ENCODE results near the gene RNF144B. TPM values are rescaled to one million over a fixed set of nuclear protein-coding genes. Genes with fewer than 3 reads are reported as not detected.

RNF144B gene
- total RNA-seq, 1 experiment from 2014 or later, result 12.1 TPM

DNA sequence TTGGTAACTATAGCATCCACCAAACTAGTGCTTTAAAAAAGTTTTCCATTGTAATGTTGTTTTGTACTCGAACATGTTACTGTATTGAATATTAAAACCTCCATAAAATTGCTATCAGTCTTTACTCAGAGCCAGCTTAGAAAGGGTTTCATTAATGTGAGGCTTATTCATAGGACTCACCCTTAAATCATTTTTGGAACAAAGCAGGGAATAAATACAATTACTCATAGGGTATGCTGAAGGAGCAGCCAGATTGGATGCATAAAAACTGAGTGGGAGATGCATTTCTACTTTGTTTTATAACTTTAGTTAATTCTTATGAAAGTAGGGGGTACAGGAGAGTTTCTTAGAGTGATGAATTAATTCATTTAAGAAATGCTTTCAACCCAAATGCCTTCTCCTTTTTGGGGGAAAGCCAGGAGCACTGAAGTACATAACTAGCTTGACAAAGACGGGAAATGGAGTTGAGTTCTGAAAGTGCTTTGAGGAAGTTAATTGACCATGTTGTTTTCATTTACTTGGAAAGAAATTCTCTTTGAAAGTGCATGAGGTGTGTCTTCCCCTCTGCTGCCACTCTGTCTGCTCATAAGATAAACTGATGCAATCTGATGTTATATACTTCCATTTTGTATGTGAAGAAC, 90.3 kb downstream of the RNF144B start:
- intact Hi-C loops (cut with micrococcal nuclease; ENCODE audit: unreplicated experiment), result no loop called here
- Mint-ChIP-seq H3K4me1 (ENCODE audit: low read depth, unreplicated experiment) (no peaks in the 10 kb centered on the region), H3K27me3 (ENCODE audit: unreplicated experiment) (no peaks in the 10 kb centered on the region), H3K36me3 (ENCODE audit: insufficient read depth, unreplicated experiment) (no peaks in the 10 kb centered on the region), H3K9me3 (ENCODE audit: low read depth, unreplicated experiment) (no peaks in the 10 kb centered on the region), H3K27ac (ENCODE audit: unreplicated experiment) (no peak overlapping the region), H3K4me3 (ENCODE audit: low read depth, unreplicated experiment) (no peak overlapping the region)
- CTCF ChIA-PET, result interaction anchor here (0.7 kb wide), 1 partner anchor 22 kb away, joined by 3 read pairs; no protein-coding TSS in a partner anchor
- TF ChIP-seq, protein P1, sequence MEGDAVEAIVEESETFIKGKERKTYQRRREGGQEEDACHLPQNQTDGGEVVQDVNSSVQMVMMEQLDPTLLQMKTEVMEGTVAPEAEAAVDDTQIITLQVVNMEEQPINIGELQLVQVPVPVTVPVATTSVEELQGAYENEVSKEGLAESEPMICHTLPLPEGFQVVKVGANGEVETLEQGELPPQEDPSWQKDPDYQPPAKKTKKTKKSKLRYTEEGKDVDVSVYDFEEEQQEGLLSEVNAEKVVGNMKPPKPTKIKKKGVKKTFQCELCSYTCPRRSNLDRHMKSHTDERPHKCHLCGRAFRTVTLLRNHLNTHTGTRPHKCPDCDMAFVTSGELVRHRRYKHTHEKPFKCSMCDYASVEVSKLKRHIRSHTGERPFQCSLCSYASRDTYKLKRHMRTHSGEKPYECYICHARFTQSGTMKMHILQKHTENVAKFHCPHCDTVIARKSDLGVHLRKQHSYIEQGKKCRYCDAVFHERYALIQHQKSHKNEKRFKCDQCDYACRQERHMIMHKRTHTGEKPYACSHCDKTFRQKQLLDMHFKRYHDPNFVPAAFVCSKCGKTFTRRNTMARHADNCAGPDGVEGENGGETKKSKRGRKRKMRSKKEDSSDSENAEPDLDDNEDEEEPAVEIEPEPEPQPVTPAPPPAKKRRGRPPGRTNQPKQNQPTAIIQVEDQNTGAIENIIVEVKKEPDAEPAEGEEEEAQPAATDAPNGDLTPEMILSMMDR (IDR thresholded peaks at IDR 0.05; ENCODE audit: unreplicated experiment), result no peak
- no peak for DNase-seq
- no TSS peak for BruUV-seq (replicated peaks)

DNA sequence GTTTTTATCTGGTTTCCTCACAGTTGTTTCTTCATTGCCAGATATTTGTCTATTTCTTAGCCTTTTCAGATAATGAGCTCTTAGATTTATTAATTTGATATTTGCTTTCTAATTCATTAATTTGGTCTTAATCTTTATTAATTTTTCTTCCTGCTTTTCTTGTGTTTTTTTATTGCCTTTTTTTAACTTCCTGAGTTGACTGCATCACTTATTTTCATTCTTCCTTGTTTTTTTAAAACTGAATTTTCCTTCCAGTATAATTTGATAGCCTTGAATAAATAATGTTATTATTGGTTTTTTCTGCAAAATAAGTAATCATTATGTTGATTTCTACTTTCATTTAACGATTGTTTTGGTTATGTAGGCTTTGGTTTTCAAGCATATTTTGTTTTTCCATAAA, 91.5 kb downstream of the RNF144B start:
- BruUV-seq (replicated peaks), result no TSS peak
- CTCF ChIA-PET, result no interaction called here
- DNase-seq, result no peak
- no peak overlapping the region for H3K4me3 Mint-ChIP-seq (ENCODE audit: low read depth, unreplicated experiment)
- no peaks in the 10 kb centered on the region for H3K9me3 Mint-ChIP-seq (ENCODE audit: low read depth, unreplicated experiment)
- no peaks in the 10 kb centered on the region for H3K27me3 Mint-ChIP-seq (ENCODE audit: unreplicated experiment)
- no peaks in the 10 kb centered on the region for H3K4me1 Mint-ChIP-seq (ENCODE audit: low read depth, unreplicated experiment)
- H3K36me3 Mint-ChIP-seq (ENCODE audit: insufficient read depth, unreplicated experiment), result no peaks in the 10 kb centered on the region
- TF ChIP-seq, protein P1 (IDR thresholded peaks at IDR 0.05; ENCODE audit: unreplicated experiment), result no peak
- intact Hi-C loops (cut with micrococcal nuclease; ENCODE audit: unreplicated experiment), result no loop called here
- no peak overlapping the region for H3K27ac Mint-ChIP-seq (ENCODE audit: unreplicated experiment)

GRCh38 chr6:18481870-18482269, 94.7 kb downstream of the RNF144B start:
- intact Hi-C loops (cut with micrococcal nuclease; ENCODE audit: unreplicated experiment), result no loop called here
- no peaks in the 10 kb centered on the region for H3K27me3 Mint-ChIP-seq (ENCODE audit: unreplicated experiment)
- TF ChIP-seq, protein P1 (IDR thresholded peaks at IDR 0.05; ENCODE audit: unreplicated experiment), result no peak
- no peaks in the 10 kb centered on the region for H3K36me3 Mint-ChIP-seq (ENCODE audit: insufficient read depth, unreplicated experiment)
- CTCF ChIA-PET, result no interaction called here
- H3K4me1 Mint-ChIP-seq (ENCODE audit: low read depth, unreplicated experiment), result no peaks in the 10 kb centered on the region
- H3K27ac Mint-ChIP-seq (ENCODE audit: unreplicated experiment), result no peak overlapping the region
- no peaks in the 10 kb centered on the region for H3K9me3 Mint-ChIP-seq (ENCODE audit: low read depth, unreplicated experiment)
- BruUV-seq (replicated peaks), result no TSS peak
- no peak overlapping the region for H3K4me3 Mint-ChIP-seq (ENCODE audit: low read depth, unreplicated experiment)
- DNase-seq, result no peak

GRCh38 chr6:18485660-18486435, 98.7 kb downstream of the RNF144B start:
- DNase-seq, result no peak
- H3K27me3 Mint-ChIP-seq (ENCODE audit: unreplicated experiment), result no peaks in the 10 kb centered on the region
- H3K4me1 Mint-ChIP-seq (ENCODE audit: low read depth, unreplicated experiment), result peaks cover 21% of the 10 kb centered on the region
- intact Hi-C loops (cut with micrococcal nuclease; ENCODE audit: unreplicated experiment), result no loop called here
- no peak overlapping the region for H3K4me3 Mint-ChIP-seq (ENCODE audit: low read depth, unreplicated experiment)
- TF ChIP-seq, protein P1 (IDR thresholded peaks at IDR 0.05; ENCODE audit: unreplicated experiment), result no peak
- no TSS peak for BruUV-seq (replicated peaks)
- H3K27ac Mint-ChIP-seq (ENCODE audit: unreplicated experiment), result no peak overlapping the region
- CTCF ChIA-PET, result interaction anchor here (0.6 kb wide), 1 partner anchor 27 kb away, joined by 3 read pairs; no protein-coding TSS in a partner anchor
- peaks cover 3% of the 10 kb centered on the region for H3K9me3 Mint-ChIP-seq (ENCODE audit: low read depth, unreplicated experiment)
- no peaks in the 10 kb centered on the region for H3K36me3 Mint-ChIP-seq (ENCODE audit: insufficient read depth, unreplicated experiment)

All from Calu3 (cell line).